Kidney epithelial cell (primary cell): ENCODE results near the gene NR2C2. TPM values are rescaled to one million over a fixed set of nuclear protein-coding genes. Genes with fewer than 3 reads are reported as not detected.

ENCODE experiments used
- DNase-seq: peaks from one replicate; pipeline ENCODE4 v3.0.0-alpha.2; 2010; ENCODE audit warnings: low read depth
- H3K27me3 ChIP-seq: 2 replicates; pipeline ENCODE4 v1.6.0; 2011; ENCODE audit warnings: low read length; ENCODE audit not compliant: control insufficient read depth, insufficient read depth
- H3K36me3 ChIP-seq: 2 replicates; pipeline ENCODE4 v1.5.1; 2011; ENCODE audit warnings: low read length; ENCODE audit not compliant: control insufficient read depth, insufficient read depth
- H3K4me3 ChIP-seq: 2 replicates; pipeline ENCODE4 v1.5.1; 2011; ENCODE audit warnings: low read depth, mild to moderate bottlenecking, control low read depth, low read length
- total RNA-seq: library from RNA; depleted of rRNA; stranded (reverse); fragments of >200 nt; gene quantifications from 2 replicates; pipeline ENCODE4 v1.2.3, GENCODE V29; 2015
- TF ChIP-seq, protein P1 (sequence below): IDR thresholded peaks from 2 replicates; pipeline ENCODE4 v1.5.1; 2011; ENCODE audit warnings: mild to moderate bottlenecking, moderate library complexity, low read length, control low read depth, inconsistent platforms; ENCODE audit not compliant: insufficient read depth, poor library complexity, severe bottlenecking

NR2C2 gene
- total RNA-seq, 1 donor from 2014 or later: 33.6 TPM

DNA sequence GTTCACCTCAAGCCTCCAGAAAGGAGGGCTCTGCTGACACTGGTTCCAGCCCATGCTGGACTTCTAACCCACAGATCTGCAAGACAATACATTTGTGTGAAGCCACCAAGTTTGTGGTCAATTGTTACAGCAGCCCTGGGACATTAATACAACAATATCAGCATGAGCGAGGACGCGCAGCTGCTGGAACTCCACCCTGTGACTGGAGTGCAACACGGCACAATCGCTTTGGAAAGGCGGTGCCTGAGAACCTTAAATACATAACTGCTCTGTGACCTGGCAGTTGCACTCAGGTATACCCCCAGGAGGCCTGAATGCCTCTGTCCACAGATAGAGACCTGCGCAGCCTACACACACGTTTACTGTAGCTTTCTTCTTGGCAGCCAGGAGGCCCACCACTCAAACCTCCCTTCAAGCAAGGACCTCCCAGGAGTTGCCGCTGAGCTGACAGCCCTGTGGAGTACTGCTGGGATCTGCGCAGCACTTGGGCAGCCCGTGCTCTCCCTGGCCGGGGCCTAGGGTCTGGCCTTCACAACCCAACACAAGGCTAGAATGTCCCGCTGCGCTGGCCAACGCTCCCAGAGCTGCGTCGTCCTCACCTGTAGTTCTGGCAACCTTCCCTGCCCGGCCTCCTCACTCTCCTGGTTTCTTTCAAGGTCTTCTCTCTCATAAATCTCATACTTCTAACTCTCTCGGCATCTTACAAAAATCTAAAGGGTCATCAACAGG lies 109.5 kb downstream of the NR2C2 start:
- TF ChIP-seq, protein P1, sequence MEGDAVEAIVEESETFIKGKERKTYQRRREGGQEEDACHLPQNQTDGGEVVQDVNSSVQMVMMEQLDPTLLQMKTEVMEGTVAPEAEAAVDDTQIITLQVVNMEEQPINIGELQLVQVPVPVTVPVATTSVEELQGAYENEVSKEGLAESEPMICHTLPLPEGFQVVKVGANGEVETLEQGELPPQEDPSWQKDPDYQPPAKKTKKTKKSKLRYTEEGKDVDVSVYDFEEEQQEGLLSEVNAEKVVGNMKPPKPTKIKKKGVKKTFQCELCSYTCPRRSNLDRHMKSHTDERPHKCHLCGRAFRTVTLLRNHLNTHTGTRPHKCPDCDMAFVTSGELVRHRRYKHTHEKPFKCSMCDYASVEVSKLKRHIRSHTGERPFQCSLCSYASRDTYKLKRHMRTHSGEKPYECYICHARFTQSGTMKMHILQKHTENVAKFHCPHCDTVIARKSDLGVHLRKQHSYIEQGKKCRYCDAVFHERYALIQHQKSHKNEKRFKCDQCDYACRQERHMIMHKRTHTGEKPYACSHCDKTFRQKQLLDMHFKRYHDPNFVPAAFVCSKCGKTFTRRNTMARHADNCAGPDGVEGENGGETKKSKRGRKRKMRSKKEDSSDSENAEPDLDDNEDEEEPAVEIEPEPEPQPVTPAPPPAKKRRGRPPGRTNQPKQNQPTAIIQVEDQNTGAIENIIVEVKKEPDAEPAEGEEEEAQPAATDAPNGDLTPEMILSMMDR: no peak
- Histone ChIP-seq H3K36me3 (peaks cover 1% of the 10 kb centered on the region), H3K4me3 (no peak overlapping the region), H3K27me3 (no peaks in the 10 kb centered on the region)
- DNase-seq: no peak

DNA sequence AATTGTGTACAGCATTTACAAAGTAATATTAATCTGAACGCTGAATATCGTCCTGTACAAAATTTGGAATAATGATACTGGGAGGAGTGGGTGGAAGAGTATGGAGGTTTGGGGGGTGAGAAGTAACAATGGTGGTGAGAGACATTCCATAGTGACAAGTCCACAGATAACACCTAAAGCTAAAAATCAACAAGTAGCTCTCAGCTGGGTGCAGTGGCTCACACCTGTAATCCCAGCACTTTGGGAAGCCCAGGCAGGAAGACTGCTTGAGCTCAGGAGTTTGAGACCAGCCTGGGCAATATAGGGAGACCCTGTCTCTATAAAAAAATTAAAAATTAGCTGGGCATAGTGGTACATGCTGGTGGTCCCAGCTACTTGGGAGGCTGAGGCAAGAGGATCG lies 112.6 kb downstream of the NR2C2 start:
- H3K27me3 ChIP-seq: no peaks in the 10 kb centered on the region
- H3K36me3 ChIP-seq: peaks cover 1% of the 10 kb centered on the region
- no peak overlapping the region for H3K4me3 ChIP-seq
- TF ChIP-seq, protein P1: no peak
- DNase-seq: no peak

DNA sequence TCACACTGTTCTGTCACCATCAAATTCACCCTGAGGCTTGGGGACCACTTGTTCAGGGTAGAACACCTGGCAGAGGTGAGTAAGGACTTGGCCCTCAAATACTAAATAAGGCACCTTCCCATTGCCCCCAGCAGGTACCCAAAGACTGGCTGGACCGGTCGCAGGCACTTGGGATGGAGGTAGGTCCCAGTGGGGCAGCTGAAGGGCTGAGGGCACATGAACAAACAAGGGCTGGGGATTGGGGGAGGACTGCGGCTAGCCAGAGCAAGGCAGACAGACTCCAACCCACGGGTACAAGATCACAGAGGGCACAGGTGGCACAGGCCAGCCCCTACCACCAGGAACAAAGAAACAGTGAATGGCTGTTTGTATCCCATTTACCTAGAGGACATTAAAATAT lies 115.9 kb downstream of the NR2C2 start:
- TF ChIP-seq, protein P1: no peak
- Histone ChIP-seq H3K36me3 (peaks cover 1% of the 10 kb centered on the region), H3K27me3 (no peaks in the 10 kb centered on the region), H3K4me3 (no peak overlapping the region)
- no peak for DNase-seq

DNA sequence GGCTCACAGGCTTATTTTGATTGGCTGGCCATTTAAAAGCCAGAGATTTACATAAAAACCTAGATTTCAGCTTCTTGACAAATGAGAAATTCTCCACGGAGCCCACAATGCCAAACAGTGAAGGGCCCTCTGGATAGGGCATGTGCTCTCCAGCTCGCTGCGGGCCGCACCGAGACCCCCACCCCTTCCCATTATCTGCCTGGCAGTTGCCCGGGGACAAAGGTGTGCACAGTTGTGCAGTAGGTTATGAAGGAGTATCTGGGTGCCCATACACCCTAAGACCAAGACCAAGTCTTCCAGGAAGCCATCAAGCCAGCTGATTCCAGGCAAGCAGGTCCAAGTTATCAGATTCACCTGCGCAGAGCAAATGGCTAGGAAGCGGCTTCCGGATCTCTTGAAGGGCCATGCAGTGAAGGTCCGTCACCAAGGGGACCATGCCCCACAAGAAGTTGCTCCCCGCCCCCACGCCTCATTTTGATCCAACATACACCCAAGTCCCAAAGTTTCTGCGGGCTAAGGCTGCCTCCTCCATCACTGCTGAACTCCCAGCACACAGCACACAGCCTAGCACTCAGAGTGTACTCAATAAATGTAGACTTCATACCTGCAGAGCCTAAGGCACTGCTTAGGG lies 116.4 kb downstream of the NR2C2 start:
- TF ChIP-seq, protein P1: no peak
- DNase-seq: no peak
- peaks cover 1% of the 10 kb centered on the region for H3K36me3 ChIP-seq
- peak overlapping the region; percentile 97 for H3K4me3 ChIP-seq
- H3K27me3 ChIP-seq: no peaks in the 10 kb centered on the region

DNA sequence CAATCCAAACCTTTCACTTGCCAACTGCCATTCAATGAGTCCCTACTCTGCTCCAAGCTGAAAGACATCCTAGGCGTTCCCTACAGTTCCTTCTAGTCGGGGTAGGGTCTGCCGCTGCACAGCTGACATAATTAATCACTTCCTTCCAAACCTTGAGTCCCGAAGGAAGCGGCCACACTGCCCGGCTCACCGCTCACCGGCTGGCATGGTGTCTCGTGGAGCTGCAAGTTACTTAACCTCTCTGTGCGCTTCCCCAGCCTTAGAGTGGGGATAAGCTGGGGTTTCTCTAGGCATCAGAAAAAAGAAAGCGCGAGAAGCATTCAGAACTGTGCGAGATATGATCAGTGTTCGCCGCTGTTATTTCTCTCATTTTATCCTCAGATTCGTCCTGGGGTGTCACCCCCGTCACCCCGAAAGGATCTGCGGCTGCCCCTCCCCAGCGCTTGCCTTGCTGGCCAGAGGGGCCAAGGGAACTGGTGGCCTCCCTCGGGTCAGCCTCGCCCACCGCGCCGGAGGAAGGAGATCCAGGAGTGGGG lies 117.0 kb downstream of the NR2C2 start:
- DNase-seq: no peak
- no peaks in the 10 kb centered on the region for H3K27me3 ChIP-seq
- TF ChIP-seq, protein P1: no peak
- H3K36me3 ChIP-seq: no peaks in the 10 kb centered on the region
- H3K4me3 ChIP-seq: peak overlapping the region; percentile 97
